OCI-LY7 (cell line): Measurements from ENCODE around the gene APOL1. TPM values are rescaled to one million over a fixed set of nuclear protein-coding genes. Genes with fewer than 3 reads are reported as not detected.

Source experiments
- BruUV-seq: library from RNA; stranded (reverse); fragments of 400-500 nt; replicated peaks from 2 replicates; lab custom pipeline; 2021; lab: Mats Ljungman, UMichigan
- CTCF ChIA-PET: fragments of 300-600 bp; sonication (Branson Sonifier 250); formaldehyde crosslinking; loops from one replicate; lab custom pipeline; 2022; ENCODE audit warnings: antibody characterized with exemption; ENCODE audit not compliant: unreplicated experiment; lab: Charles Lee
- POLR2A ChIA-PET: fragments of 300-600 bp; sonication (Branson Sonifier 250); formaldehyde crosslinking; loops from one replicate; lab custom pipeline; 2022; ENCODE audit warnings: antibody characterized with exemption; lab: Charles Lee
- DNase-seq: peaks from one replicate; pipeline ENCODE4 v3.0.0-alpha.2; 2015; ENCODE audit warnings: low spot score
- H2AFZ ChIP-seq: fragments of 200-600 bp; sonication (generic), shearing (Covaris generic); 2 replicates; pipeline ENCODE4 v1.6.1; 2014; ENCODE audit warnings: mild to moderate bottlenecking, antibody characterized with exemption, low read length, moderate library complexity
- H3K27ac ChIP-seq: fragments of 200-600 bp; sonication (generic); 2 replicates; pipeline ENCODE4 v1.5.1; 2014; ENCODE audit warnings: mixed run types, low read depth, mild to moderate bottlenecking, moderate library complexity, low read length, inconsistent platforms; ENCODE audit not compliant: poor library complexity, severe bottlenecking
- H3K36me3 ChIP-seq: fragments of 200-600 bp; sonication (generic); 2 replicates; pipeline ENCODE4 v1.6.1; 2014; ENCODE audit warnings: mild to moderate bottlenecking, antibody characterized with exemption, low read length, moderate library complexity, mixed read lengths; ENCODE audit not compliant: insufficient read depth
- H3K4me1 ChIP-seq: fragments of 200-600 bp; sonication (generic); 2 replicates; pipeline ENCODE4 v1.5.1; 2014; ENCODE audit warnings: mild to moderate bottlenecking, low read length; ENCODE audit not compliant: insufficient read depth, poor library complexity, severe bottlenecking
- H3K4me2 ChIP-seq: fragments of 200-600 bp; sonication (generic); 2 replicates; pipeline ENCODE4 v1.6.1; 2014; ENCODE audit warnings: mild to moderate bottlenecking, low read length
- H3K4me3 ChIP-seq: fragments of 200-600 bp; sonication (generic); 2 replicates; pipeline ENCODE4 v1.5.1; 2014; ENCODE audit warnings: mild to moderate bottlenecking, low read depth, low read length; ENCODE audit not compliant: poor library complexity, severe bottlenecking
- H3K79me2 ChIP-seq: fragments of 200-600 bp; sonication (generic); 2 replicates; pipeline ENCODE4 v1.6.1; 2016; ENCODE audit warnings: low read depth, mild to moderate bottlenecking, low read length, moderate library complexity, mixed read lengths; ENCODE audit not compliant: insufficient read depth
- H3K9me2 ChIP-seq: fragments of 200-600 bp; sonication (generic); 2 replicates; pipeline ENCODE4 v1.6.1; 2016; ENCODE audit warnings: mild to moderate bottlenecking, low read length, mixed read lengths; ENCODE audit not compliant: insufficient read depth
- H3K9me3 ChIP-seq: fragments of 200-600 bp; sonication (generic); 2 replicates; pipeline ENCODE4 v1.6.1; 2014; ENCODE audit warnings: mild to moderate bottlenecking, mixed run types, low read length, mixed read lengths
- H4K20me1 ChIP-seq: fragments of 200-600 bp; sonication (generic); 2 replicates; pipeline ENCODE4 v1.6.1; 2014; ENCODE audit warnings: mild to moderate bottlenecking, antibody characterized with exemption, low read length, moderate library complexity, mixed read lengths; ENCODE audit not compliant: insufficient read depth
- EZH2phosphoT487 ChIP-seq: fragments of 200-600 bp; sonication (generic); IDR thresholded peaks from 2 replicates; pipeline ENCODE4 v1.6.1; 2018; ENCODE audit warnings: low read depth, borderline replicate concordance, mild to moderate bottlenecking, mixed run types, antibody characterized with exemption, low read length, moderate library complexity, mixed read lengths
- intact Hi-C: fragments of 100-400 bp; cut with micrococcal nuclease; formaldehyde crosslinking; loops from one replicate; pipeline ENCODE4 v1.10.0; 2022; ENCODE audit not compliant: unreplicated experiment
- total RNA-seq, 2 experiments: library from RNA; depleted of rRNA in 1 of 2; stranded (reverse); fragments of >200 nt in 1 of 2; shearing (Covaris generic) in 1 of 2; gene quantifications; 2 replicates each; pipeline ENCODE4 v1.2.3, GENCODE V29; 2014 to 2022
- TF ChIP-seq, protein P1 (sequence below): fragments of 200-600 bp; sonication (generic); conservative IDR thresholded peaks from 2 replicates; pipeline ENCODE4 v1.5.1; 2014; ENCODE audit warnings: mild to moderate bottlenecking, antibody characterized with exemption, low read length, moderate library complexity, mixed read lengths

The APOL1 gene
- total RNA-seq, 2 experiments from 2014 or later, result 0.42 to 0.47 TPM

DNA sequence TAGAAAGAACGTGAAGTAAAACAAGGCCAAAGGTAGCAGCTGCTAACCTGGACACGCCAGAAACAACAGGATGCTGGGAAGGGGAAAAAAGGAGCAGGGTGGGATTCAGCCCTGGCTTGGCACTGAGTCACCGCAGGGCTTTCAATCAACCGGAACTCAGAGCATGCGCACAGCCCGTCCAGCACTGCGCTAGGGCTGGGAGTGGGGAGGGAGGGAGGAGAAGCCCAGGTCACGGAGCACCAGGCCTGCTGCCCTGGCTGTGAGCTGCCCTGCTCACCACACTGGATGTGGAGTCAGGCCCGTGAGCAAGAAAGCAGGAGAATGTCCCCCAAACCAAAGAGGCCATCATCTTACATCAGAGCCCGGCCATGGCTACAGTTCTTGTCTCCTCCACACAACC lies 51.5 kb downstream of the APOL1 start:
- no peak for TF ChIP-seq EZH2phosphoT487
- TF ChIP-seq, protein P1, sequence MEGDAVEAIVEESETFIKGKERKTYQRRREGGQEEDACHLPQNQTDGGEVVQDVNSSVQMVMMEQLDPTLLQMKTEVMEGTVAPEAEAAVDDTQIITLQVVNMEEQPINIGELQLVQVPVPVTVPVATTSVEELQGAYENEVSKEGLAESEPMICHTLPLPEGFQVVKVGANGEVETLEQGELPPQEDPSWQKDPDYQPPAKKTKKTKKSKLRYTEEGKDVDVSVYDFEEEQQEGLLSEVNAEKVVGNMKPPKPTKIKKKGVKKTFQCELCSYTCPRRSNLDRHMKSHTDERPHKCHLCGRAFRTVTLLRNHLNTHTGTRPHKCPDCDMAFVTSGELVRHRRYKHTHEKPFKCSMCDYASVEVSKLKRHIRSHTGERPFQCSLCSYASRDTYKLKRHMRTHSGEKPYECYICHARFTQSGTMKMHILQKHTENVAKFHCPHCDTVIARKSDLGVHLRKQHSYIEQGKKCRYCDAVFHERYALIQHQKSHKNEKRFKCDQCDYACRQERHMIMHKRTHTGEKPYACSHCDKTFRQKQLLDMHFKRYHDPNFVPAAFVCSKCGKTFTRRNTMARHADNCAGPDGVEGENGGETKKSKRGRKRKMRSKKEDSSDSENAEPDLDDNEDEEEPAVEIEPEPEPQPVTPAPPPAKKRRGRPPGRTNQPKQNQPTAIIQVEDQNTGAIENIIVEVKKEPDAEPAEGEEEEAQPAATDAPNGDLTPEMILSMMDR, result no peak
- Histone ChIP-seq H3K27ac (no peak overlapping the region), H3K9me3 (no peaks in the 10 kb centered on the region), H2AFZ (no peak overlapping the region), H3K36me3 (peaks cover 96% of the 10 kb centered on the region), H4K20me1 (0 out of 2 replicates have a peak, but pooled peaks cover 5% of the 10 kb centered on the region), H3K9me2 (no peaks in the 10 kb centered on the region), H3K4me2 (no peak overlapping the region), H3K4me3 (no peak overlapping the region), H3K4me1 (no peaks in the 10 kb centered on the region), H3K79me2 (no peaks in the 10 kb centered on the region)
- no TSS peak for BruUV-seq
- ChIA-PET POLR2A (no interaction called here), CTCF (no interaction called here)
- intact Hi-C loops, result loop anchor here (5.0 kb wide), 1 partner anchor 83 kb away; the partner anchor contains the start of gene MYH9
- DNase-seq, result no peak

GRCh38 chr22:36305813-36306212 lies 52.9 kb downstream of the APOL1 start:
- no peaks in the 10 kb centered on the region for H3K9me3 ChIP-seq
- ChIA-PET CTCF (no interaction called here), POLR2A (no interaction called here)
- no peaks in the 10 kb centered on the region for H3K9me2 ChIP-seq
- H3K27ac ChIP-seq, result no peak overlapping the region
- H3K4me3 ChIP-seq, result no peak overlapping the region
- intact Hi-C loops, result no loop called here
- H3K79me2 ChIP-seq, result no peaks in the 10 kb centered on the region
- no peak for DNase-seq
- H3K36me3 ChIP-seq, result peaks cover 93% of the 10 kb centered on the region
- H3K4me2 ChIP-seq, result no peak overlapping the region
- no peak overlapping the region for H2AFZ ChIP-seq
- no peak for TF ChIP-seq EZH2phosphoT487
- TF ChIP-seq, protein P1, result no peak
- H4K20me1 ChIP-seq, result 0 out of 2 replicates have a peak, but pooled peaks cover 3% of the 10 kb centered on the region
- no TSS peak for BruUV-seq
- no peaks in the 10 kb centered on the region for H3K4me1 ChIP-seq

DNA sequence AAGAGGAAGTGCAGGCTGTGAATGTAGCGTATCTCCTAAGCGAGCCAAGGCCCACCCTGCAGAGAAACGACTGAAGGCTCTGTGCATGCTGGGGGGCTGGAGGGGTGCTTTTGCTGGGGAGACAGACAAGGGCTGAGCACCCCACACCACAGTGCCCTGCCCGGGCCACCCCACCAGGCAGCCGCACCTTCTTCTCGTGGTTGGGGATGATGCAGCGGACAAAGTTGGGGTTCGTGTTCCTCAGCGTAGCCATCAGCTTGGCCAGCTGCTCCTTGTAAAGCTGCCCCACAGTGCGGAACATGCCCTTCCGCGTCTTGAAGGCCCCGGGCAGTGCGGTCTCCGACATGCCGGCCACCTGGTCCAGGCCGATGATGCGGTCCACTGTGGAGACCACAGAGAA lies 53.3 kb downstream of the APOL1 start:
- TF ChIP-seq, protein P1, result no peak
- no peak for TF ChIP-seq EZH2phosphoT487
- ChIA-PET CTCF (no interaction called here), POLR2A (no interaction called here)
- no peaks in the 10 kb centered on the region for H3K4me1 ChIP-seq
- intact Hi-C loops, result no loop called here
- no peak overlapping the region for H3K27ac ChIP-seq
- no peaks in the 10 kb centered on the region for H3K9me2 ChIP-seq
- H2AFZ ChIP-seq, result no peak overlapping the region
- H3K4me2 ChIP-seq, result no peak overlapping the region
- BruUV-seq, result no TSS peak
- H3K4me3 ChIP-seq, result no peak overlapping the region
- no peak for DNase-seq
- no peaks in the 10 kb centered on the region for H3K79me2 ChIP-seq
- no peaks in the 10 kb centered on the region for H4K20me1 ChIP-seq
- H3K9me3 ChIP-seq, result no peaks in the 10 kb centered on the region
- peaks cover 93% of the 10 kb centered on the region for H3K36me3 ChIP-seq
